Measurements from ENCODE around the gene FAM210A.

DNA sequence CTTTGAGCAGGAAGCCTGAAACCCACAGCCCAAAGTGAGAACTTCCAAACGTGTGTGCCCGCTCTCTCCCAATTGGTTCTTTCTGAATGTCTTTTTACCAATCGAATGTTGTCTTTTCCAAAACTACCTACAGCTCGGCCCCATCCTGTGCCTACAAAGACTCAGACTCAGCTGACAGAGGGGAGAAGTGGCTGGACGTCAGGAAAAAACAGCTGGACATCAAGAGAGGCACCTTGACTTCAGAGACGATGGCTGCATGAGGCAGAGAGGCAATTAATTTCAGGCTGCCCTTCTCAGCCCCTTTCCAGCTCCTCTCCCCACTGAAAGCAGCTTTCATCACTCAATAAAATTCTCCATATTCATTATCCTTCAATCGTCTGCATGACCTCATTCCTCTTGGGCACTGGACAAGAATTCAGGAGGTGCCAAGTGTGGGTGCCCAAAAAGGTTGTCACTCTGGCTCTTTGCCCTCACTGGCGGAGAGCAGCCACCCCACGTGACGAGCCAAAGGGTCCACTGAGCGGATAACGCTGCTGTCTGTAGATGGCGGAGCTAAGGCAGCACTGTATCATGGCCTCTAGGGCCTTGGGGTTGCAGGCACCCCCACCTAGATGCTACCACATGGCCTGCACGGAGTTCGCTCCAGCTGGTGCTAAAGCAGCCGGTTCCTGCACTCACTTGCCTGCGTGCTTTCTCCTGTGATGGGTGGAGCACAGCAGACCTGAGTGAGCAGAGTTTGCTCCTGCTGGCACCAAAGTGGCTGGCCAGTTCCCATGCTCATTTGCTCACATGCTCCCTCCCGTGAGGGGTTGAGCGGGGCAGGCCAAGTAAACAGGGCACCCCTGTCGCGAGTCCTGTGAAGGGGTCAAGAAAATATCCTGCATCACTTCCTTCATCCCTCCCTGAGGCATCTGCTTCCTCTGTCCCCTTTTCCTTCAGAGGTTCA is 37.9 kb downstream of the FAM210A start:
- TF ChIP-seq, protein P1, sequence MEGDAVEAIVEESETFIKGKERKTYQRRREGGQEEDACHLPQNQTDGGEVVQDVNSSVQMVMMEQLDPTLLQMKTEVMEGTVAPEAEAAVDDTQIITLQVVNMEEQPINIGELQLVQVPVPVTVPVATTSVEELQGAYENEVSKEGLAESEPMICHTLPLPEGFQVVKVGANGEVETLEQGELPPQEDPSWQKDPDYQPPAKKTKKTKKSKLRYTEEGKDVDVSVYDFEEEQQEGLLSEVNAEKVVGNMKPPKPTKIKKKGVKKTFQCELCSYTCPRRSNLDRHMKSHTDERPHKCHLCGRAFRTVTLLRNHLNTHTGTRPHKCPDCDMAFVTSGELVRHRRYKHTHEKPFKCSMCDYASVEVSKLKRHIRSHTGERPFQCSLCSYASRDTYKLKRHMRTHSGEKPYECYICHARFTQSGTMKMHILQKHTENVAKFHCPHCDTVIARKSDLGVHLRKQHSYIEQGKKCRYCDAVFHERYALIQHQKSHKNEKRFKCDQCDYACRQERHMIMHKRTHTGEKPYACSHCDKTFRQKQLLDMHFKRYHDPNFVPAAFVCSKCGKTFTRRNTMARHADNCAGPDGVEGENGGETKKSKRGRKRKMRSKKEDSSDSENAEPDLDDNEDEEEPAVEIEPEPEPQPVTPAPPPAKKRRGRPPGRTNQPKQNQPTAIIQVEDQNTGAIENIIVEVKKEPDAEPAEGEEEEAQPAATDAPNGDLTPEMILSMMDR (conservative IDR thresholded peaks at IDR 0.05) = no peak
- TF ChIP-seq EZH2 (IDR thresholded peaks at IDR 0.05; ENCODE audit: low read depth) = no peak
